Body of pancreas (tissue), 4 donors: ENCODE data around the gene USP46.

Experiments used
- POLR2A ChIP-seq, 3 donors: fragments of 450-650 bp; IDR thresholded peaks; one replicate each; pipeline ENCODE4 v1.6.1; 2016; ENCODE audit warnings: antibody characterized with exemption in 3 of 3, mild to moderate bottlenecking in 2 of 3
- TF ChIP-seq, protein P1 (sequence below), 7 experiments: fragments of 450-650 bp in 4 of 7; fragments of 200-600 bp in 3 of 7; sonication (generic) in 3 of 7; IDR thresholded peaks; one replicate each; pipeline ENCODE4 v1.5.1; 2016 to 2019; ENCODE audit warnings: antibody characterized with exemption in 7 of 7

DNA sequence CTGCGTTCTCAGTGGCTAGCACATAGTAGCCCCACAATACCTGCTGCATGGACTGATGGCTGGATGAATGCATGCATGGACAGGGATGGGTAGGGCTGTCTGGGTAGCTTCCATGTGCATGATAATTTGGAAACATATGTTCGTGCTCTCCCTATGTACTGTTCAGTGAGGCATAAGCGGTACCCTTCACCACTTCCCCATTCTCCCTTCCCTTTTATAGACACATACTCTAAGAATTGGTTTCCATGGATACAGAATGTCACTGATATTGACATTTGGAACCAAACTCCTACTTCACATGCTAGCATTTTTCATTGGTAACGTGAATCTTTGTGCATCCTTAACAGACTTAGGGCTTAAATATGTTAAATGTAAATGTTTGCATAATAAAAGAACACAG, 20.4 kb downstream of the USP46 start:
- TF ChIP-seq POLR2A (IDR thresholded peaks at IDR 0.05) = no peak
- TF ChIP-seq, protein P1, sequence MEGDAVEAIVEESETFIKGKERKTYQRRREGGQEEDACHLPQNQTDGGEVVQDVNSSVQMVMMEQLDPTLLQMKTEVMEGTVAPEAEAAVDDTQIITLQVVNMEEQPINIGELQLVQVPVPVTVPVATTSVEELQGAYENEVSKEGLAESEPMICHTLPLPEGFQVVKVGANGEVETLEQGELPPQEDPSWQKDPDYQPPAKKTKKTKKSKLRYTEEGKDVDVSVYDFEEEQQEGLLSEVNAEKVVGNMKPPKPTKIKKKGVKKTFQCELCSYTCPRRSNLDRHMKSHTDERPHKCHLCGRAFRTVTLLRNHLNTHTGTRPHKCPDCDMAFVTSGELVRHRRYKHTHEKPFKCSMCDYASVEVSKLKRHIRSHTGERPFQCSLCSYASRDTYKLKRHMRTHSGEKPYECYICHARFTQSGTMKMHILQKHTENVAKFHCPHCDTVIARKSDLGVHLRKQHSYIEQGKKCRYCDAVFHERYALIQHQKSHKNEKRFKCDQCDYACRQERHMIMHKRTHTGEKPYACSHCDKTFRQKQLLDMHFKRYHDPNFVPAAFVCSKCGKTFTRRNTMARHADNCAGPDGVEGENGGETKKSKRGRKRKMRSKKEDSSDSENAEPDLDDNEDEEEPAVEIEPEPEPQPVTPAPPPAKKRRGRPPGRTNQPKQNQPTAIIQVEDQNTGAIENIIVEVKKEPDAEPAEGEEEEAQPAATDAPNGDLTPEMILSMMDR (IDR thresholded peaks at IDR 0.05) = no peak
